Measurements from ENCODE around the gene WDR70. TPM values are rescaled to one million over a fixed set of nuclear protein-coding genes. Genes with fewer than 3 reads are reported as not detected.

Gene WDR70
- total and polyA plus RNA-seq, 4 donors = 11.0 to 57.8 (median 26.2) TPM

- Histone ChIP-seq H3K9ac (ENCODE audit: insufficient read depth in 1 of 2, low read length in 2 of 2) (no peak overlapping the region), H3K4me3 (no peak overlapping the region), H3K27me3 (ENCODE audit: control insufficient read depth in 3 of 3, insufficient read depth in 3 of 3, low read length in 2 of 3) (no peaks in the 10 kb centered on the region), H3K36me3 (ENCODE audit: control insufficient read depth in 4 of 4, insufficient read depth in 4 of 4, low read length in 4 of 4) (peaks cover 2 to 7% (median 5%) of the 10 kb centered on the region in 4 donors), H3K4me1 (ENCODE audit: control insufficient read depth in 5 of 5, insufficient read depth in 5 of 5, low read length in 5 of 5) (peaks cover 0 to 6% (median 0%) of the 10 kb centered on the region in 5 donors), H3K9me3 (ENCODE audit: control insufficient read depth in 4 of 4, insufficient read depth in 3 of 4, low read length in 3 of 4) (no peaks in the 10 kb centered on the region), H3K27ac (ENCODE audit: low read depth in 1 of 2, low read length in 1 of 2) (no peak overlapping the region)
- no peak for ATAC-seq (ENCODE audit: insufficient read depth, low FRiP score)
- DNase-seq = no peak
- WGBS, 2 donors = 91 to 94% methylated on average over 4 of the region's 4 CpGs
- TF ChIP-seq CTCF (IDR thresholded peaks at IDR 0.05; ENCODE audit: control extremely low read depth, extremely low read depth) = no peak
These were observed 358.4 kb downstream of the WDR70 start for GRCh38 chr5:37737326-37738056.

- DNase-seq (peak in 2 of 3 donors; percentile 46 to 57), ATAC-seq (ENCODE audit: insufficient read depth, low FRiP score) (no peak)
- peaks cover 0 to 7% (median 6%) of the 10 kb centered on the region in 4 donors for H3K36me3 ChIP-seq (ENCODE audit: control insufficient read depth in 4 of 4, insufficient read depth in 4 of 4, low read length in 4 of 4)
- no peak overlapping the region for H3K9ac ChIP-seq (ENCODE audit: insufficient read depth in 1 of 2, low read length in 2 of 2)
- H3K9me3 ChIP-seq (ENCODE audit: control insufficient read depth in 4 of 4, insufficient read depth in 3 of 4, low read length in 3 of 4) = no peaks in the 10 kb centered on the region
- H3K27ac ChIP-seq (ENCODE audit: low read depth in 1 of 2, low read length in 1 of 2) = no peak overlapping the region
- no peaks in the 10 kb centered on the region for H3K27me3 ChIP-seq (ENCODE audit: control insufficient read depth in 3 of 3, insufficient read depth in 3 of 3, low read length in 2 of 3)
- WGBS, 2 donors = 58 to 60% methylated on average over 4 of the region's 4 CpGs
- no peak overlapping the region for H3K4me3 ChIP-seq
- no peak for TF ChIP-seq CTCF (IDR thresholded peaks at IDR 0.05; ENCODE audit: control extremely low read depth, extremely low read depth)
- H3K4me1 ChIP-seq (ENCODE audit: control insufficient read depth in 5 of 5, insufficient read depth in 5 of 5, low read length in 5 of 5) = peaks cover 0 to 6% (median 0%) of the 10 kb centered on the region in 5 donors
These were observed 359.1 kb downstream of the WDR70 start for GRCh38 chr5:37738057-37738691.

- no peak overlapping the region for H3K4me3 ChIP-seq
- ATAC-seq (ENCODE audit: insufficient read depth, low FRiP score) (no peak), DNase-seq (no peak)
- no peaks in the 10 kb centered on the region for H3K27me3 ChIP-seq (ENCODE audit: control insufficient read depth in 3 of 3, insufficient read depth in 3 of 3, low read length in 2 of 3)
- WGBS, 2 donors = 86 to 91% methylated on average over 5 of the region's 5 CpGs
- no peak overlapping the region for H3K9ac ChIP-seq (ENCODE audit: insufficient read depth in 1 of 2, low read length in 2 of 2)
- no peak overlapping the region for H3K27ac ChIP-seq (ENCODE audit: low read depth in 1 of 2, low read length in 1 of 2)
- peaks cover 0 to 12% (median 8%) of the 10 kb centered on the region in 4 donors for H3K36me3 ChIP-seq (ENCODE audit: control insufficient read depth in 4 of 4, insufficient read depth in 4 of 4, low read length in 4 of 4)
- H3K4me1 ChIP-seq (ENCODE audit: control insufficient read depth in 5 of 5, insufficient read depth in 5 of 5, low read length in 5 of 5) = peaks cover 0 to 6% (median 0%) of the 10 kb centered on the region in 5 donors
- no peak for TF ChIP-seq CTCF (IDR thresholded peaks at IDR 0.05; ENCODE audit: control extremely low read depth, extremely low read depth)
- H3K9me3 ChIP-seq (ENCODE audit: control insufficient read depth in 4 of 4, insufficient read depth in 3 of 4, low read length in 3 of 4) = no peaks in the 10 kb centered on the region
These were observed 359.9 kb downstream of the WDR70 start for GRCh38 chr5:37738865-37739488.

Data from lung (tissue), 12 donors.